Activated gamma-delta T cell (primary cell): ENCODE results near the gene TXNDC17.
"Not testable (repeated sequence)": the region's sequence is repeated elsewhere in the genome, so short reads cannot be mapped to it uniquely, and the experiment has no call there.

Source experiments
- DNase-seq: peaks from one replicate; lab custom pipeline; 2025; lab: John Stamatoyannopoulos, UW

Gene TXNDC17

DNA sequence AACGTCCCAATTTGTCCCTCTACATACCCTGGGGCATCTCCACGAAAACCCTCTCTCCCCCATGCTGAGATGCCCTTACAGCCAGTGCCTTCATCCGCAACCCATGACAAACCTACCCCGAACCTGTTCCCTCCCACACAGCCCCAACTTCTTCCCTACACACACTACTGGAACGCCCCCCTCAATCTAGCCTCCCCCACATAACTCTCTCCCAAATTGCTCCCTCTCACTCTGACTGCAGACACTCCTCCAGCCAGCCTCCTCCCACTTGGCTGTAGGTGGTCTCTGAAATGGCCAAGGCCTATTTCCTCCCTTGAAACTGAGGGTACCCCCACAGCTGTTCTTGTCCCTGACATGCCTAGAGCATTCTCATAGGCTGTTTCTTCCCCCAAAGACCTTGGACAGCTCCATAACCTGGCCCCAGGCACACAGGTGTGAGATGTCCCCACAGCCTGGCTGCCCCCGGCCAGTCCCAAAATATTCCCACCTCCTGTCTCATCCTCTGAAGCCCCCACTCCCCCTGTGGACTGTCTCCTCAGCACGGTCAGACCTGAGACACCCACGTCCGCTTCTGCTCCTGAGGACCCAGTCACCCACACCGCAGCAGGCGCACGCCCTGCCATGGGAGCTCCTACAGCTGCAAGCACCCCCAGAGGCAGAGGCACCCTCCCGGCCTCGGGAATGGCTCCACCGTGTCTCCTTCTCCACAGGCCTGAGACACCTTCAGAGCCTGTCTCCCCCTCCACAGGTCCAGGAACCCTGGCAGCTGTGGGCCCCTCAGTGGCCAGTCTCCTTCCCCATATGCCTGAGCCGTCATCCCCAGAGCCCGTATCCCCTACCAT lies 4.0 kb upstream of the TXNDC17 start:
- DNase-seq = no peak

GRCh38 chr17:6637458-6637840 lies 3.4 kb upstream of the TXNDC17 start:
- DNase-seq = no peak

- DNase-seq = no peak
Observed at GRCh38 chr17:6638046-6638908, 2.6 kb upstream of the TXNDC17 start.

DNA sequence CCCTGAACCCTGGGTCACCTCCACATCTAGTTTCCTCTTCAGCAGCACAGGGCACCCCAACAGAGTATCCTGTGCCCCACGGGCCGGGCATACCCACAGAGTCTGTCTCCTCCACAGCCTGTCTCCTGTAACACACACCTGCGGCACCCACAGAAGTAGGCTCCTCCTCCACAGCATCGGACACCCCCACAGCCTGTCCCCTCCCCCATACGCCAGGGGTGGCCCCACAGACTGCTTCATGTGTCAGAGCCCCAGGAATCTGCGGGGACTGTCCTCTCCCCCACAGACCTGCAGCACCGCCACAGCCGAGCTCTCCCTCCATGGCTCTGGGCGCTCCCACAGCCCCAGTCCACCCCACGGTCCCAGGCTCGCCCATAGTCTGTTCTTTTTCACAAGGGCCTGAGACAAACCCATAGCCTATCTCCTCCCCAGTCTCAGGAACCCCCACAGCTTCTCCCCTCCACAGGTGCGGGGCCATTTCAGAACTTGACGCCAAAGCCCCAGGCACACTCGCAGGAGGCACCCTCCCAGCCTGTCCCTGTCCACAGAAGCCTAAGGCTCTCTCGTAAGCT lies 1.8 kb upstream of the TXNDC17 start:
- DNase-seq = no peak

DNA sequence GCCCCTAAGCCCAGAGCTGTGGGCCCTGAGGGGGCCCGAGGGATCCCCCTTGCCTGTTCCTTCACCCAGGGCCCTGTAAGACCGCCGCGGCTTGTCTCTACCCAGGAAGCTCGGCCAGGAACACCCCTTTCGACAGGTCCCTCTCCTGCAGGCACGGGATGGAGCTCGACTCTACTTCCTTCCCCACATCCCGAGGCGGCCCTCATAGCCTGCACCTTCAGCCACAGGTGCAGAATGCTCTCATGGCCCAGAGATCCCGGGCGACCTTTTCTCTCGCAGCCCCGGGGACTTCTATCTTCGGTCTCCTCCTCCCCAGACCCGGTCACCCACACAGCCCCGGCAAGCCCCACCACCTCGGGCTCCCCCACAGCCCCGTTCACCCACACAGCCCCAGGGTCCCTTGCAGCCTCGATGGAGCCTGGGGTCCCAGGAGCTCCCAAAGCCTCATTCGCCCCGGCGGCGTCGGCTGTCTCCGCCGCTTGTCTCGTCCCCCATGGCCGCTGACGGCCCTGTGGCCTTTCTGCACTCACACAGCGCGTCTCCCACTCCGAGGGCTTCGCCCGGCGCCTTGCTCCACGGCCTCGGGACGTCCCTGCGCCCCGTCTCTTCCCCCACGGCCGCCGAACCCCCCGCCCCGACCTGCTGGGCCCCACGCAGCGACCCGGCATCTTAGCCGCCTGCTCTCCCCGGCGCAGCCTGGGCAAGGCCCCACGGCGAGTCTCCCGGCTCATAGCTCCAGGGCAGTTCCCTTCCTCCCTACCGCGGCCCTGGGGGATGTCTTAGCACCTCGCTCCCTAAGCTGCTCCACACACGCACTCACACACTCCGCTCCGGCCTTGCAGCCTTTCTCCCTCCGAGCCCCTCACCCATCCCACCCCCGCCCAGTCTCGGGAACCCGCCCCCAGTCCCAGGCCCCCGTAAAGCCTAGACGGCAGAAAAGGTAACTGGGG lies 999 bp upstream of the TXNDC17 start:
- DNase-seq = no peak

GRCh38 chr17:6641247-6641863 lies 495 bp downstream of the TXNDC17 start:
- no peak for DNase-seq

GRCh38 chr17:6642592-6642991 lies 1.7 kb downstream of the TXNDC17 start:
- DNase-seq = no peak

- DNase-seq = no peak
Observed at GRCh38 chr17:6643451-6644125, 2.7 kb downstream of the TXNDC17 start.

- no peak for DNase-seq
Observed at GRCh38 chr17:6648181-6648580, 7.3 kb downstream of the TXNDC17 start.

DNA sequence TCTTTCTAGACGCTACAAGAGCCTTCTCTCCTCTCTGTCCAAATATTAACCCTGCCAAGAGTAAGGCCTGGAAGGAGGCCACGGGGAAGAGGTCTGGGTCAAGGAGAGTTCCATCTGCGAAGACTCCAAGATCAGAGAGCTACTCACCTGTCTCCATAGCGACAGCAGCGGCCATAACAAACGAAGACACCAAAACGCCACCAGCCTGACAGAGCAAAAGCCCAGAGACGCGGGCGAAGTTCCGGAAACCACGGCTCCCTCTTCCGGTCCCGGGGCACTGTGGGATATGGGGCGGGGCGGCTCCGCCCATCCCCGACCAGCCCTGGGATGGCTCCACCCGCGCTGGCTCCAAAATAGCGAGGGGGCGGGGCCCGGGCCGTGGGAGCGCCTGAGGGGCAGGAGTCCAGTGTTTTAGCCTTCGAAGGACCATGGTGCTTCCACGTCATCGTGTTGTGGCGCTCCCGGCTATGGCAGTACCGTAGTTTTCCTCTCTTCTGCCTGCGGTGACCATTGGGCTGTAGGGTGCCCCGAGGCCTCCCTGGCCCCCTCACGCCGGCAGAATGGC lies 10.6 kb downstream of the TXNDC17 start, which contains the start of the genes C17orf100 and MED31:
Gene C17orf100 (plus strand): TSS at position 409 of the 565 bp plus-strand sequence. CDS start 152 bp downstream, at position 561.
Gene MED31 (minus strand): TSS at position 252 of the 565 bp plus-strand sequence. CDS start 77 bp downstream, at position 175.
- peak; percentile 84 for DNase-seq

DNA sequence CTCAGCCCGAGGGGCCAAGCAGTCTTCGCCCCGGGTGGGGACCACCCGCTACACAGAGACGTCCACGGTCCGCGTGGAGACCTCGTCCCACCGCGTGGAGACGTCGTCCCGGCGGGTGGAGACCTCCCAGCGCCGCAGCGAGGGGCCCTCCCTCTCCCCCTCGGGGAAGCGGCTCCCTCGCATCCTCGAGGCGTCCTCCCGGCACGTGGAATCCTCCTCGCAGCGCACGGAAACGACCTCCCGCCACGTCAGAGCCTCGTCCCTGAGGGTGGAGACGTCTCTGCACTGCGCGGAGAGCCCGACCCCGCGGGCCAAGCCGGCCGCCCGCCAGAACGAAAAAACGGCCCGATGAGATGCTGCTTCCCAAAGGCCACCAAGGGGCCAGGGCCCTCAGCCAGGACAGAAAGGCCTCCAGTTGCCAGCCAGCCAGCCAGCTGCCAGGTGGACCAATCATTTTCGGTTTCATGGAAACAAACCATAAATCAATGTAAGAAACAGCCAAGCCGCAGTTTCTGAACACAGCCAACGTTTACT lies 11.1 kb downstream of the TXNDC17 start:
- peak; percentile 34 for DNase-seq

- no peak for DNase-seq
Observed at GRCh38 chr17:6654841-6655731, 14.2 kb downstream of the TXNDC17 start.

DNA sequence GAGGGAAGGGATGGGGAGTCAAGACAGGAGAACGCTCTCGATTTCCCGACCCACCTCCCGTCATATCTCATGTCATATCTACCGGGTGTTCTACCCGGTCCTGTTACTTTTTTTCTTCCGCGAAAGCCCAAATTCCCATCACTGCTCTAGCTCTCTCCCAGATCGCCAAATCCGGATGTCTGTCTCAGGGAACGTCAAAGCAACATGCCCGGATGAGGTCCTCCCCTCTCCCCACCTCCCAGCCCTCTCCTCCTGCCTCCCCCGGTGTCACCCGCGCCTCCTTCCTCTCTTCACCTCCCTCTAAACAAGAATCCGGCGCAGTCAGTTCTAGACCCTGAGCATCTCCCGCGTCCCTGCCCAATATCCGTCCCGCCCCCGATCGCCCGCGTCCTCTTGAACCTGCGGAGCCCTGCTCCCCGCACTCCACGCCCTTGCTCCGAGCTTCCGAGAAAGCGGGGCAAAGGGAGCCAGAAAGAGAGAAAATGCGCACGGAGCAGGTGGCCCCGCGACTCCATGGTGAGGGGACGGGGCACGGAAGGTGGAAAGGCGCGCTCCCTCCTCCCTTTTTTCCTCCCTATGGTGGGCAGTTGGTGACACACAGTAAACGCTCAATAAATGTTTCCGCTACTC lies 15.0 kb downstream of the TXNDC17 start:
- not testable (repeated sequence) for DNase-seq

DNA sequence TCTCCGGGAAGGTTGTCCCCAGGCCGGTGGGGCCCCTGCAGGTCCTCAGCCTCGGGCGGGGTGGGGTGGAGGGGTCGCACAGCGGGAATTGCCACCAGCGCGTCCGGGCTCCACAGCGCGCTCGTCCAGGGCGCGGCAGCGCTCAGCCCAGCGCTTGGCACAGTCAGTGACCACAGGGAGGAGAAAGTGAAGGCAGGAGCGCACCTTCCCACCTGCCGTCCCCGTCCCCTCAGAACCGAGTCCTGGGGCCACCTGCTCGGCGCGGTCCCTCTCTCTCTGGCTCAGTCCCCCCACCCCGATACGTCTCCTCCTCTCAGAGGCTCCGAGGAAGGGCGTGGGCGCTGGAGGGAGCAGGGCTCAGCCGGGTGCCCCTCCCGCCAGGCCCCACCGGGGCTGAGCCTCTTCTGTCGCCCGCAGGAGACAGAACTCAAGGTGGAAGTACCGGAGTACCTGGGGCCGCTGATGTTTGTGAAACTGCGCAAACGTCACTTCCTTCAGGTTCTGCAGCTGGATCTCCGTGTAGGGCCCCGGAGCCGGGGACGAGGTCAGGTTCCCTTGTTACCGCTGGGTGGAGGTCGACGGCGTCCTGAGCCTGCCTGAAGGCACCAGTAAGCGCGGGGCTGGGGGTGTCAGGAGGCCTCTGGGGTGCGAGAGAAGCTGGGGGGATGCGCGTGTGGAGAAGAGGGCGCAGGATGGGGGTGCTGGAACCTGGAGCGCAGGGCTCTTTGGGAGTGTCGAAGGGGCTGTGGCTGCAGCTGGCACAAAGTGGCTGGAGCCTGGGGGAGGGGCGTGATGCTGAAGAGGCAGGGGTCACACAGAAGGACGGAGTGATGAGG lies 16.2 kb downstream of the TXNDC17 start:
- DNase-seq = not testable (repeated sequence)

GRCh38 chr17:6657633-6658287 lies 16.9 kb downstream of the TXNDC17 start:
- DNase-seq = no peak

DNA sequence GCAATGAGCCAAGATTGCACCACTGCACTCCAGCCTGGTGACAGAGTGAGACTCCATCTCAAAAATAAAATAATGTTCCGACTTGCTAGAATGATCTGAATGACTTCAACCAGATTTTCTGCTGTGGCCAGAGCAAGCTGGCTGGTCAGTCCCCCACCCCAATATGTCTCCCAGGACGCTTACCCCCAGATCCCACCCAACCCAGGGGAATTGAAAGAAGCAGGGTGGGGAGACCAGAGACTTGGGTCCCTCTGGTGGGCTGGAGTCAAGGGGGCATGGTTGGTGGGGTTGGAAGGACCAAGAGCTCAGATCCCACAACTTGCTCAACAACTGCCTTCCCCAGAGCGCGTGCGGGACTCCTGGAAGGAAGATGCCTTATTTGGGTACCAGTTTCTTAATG lies 17.6 kb downstream of the TXNDC17 start:
- not testable (repeated sequence) for DNase-seq

DNA sequence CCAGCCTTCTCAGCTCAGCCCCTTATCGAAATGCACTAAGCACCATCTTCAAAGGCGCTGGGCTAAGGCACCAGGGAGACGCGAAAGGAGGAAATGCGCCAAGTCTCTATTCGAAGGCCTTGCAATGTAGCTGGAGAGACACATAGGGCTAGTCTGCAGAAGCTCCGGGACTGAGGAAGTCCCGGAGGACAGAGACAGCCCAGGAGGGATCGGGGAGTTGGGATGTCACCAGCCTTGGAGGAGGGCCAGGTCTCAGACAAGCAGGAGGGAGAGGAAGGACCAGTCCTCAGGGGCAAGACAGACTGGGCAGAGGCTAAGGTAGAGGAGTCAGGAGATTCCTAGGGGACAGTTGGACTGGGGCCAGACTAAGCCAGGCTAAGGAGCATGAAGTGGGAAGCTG lies 19.2 kb downstream of the TXNDC17 start:
- DNase-seq = no peak
